Right renal cortex interstitium (tissue), 3 donors: ENCODE data around the gene TNFRSF1A. TPM values are rescaled to one million over a fixed set of nuclear protein-coding genes. Genes with fewer than 3 reads are reported as not detected.

Experiments
- DNase-seq, 3 donors: peaks; one replicate each; pipeline ENCODE4 v3.0.0-alpha.2; 2013; ENCODE audit warnings: low read depth in 3 of 3, low spot score in 2 of 3
- polyA plus RNA-seq, 3 donors: library from polyadenylated mRNA; unstranded; fragments of 120-200 nt; gene quantifications; one replicate each; pipeline ENCODE4 v1.2.1, GENCODE V29; 2013; ENCODE audit not compliant: insufficient read length in 3 of 3

The TNFRSF1A gene
- polyA plus RNA-seq, 3 donors: 86.6 to 103 (median 101) TPM

- no peak for DNase-seq
Measured at GRCh38 chr12:6374786-6375160, 32.9 kb upstream of the TNFRSF1A start.

GRCh38 chr12:6374028-6374785 is 32.3 kb upstream of the TNFRSF1A start:
- DNase-seq: no peak

- DNase-seq: no peak
Measured at GRCh38 chr12:6373022-6373787, 31.3 kb upstream of the TNFRSF1A start.

GRCh38 chr12:6372403-6373003 is 30.6 kb upstream of the TNFRSF1A start:
- DNase-seq: no peak

GRCh38 chr12:6370994-6371754 is 29.3 kb upstream of the TNFRSF1A start:
- DNase-seq: no peak

- DNase-seq: no peak
Measured at GRCh38 chr12:6370576-6370935, 28.7 kb upstream of the TNFRSF1A start.

GRCh38 chr12:6369916-6370575 is 28.2 kb upstream of the TNFRSF1A start:
- DNase-seq: no peak

GRCh38 chr12:6368906-6369525 is 27.1 kb upstream of the TNFRSF1A start:
- no peak for DNase-seq

- no peak for DNase-seq
Measured at GRCh38 chr12:6367969-6368892, 26.4 kb upstream of the TNFRSF1A start.

- no peak for DNase-seq
Measured at GRCh38 chr12:6367065-6367968, 25.4 kb upstream of the TNFRSF1A start.

GRCh38 chr12:6364044-6364374 is 22.1 kb upstream of the TNFRSF1A start:
- no peak for DNase-seq

GRCh38 chr12:6363330-6364043 is 21.6 kb upstream of the TNFRSF1A start:
- no peak for DNase-seq

GRCh38 chr12:6363010-6363329 is 21.1 kb upstream of the TNFRSF1A start:
- no peak for DNase-seq

- DNase-seq: no peak
Measured at GRCh38 chr12:6362403-6362802, 20.5 kb upstream of the TNFRSF1A start.

GRCh38 chr12:6361834-6362233 is 20.0 kb upstream of the TNFRSF1A start:
- DNase-seq: no peak

- no peak for DNase-seq
Measured at GRCh38 chr12:6360578-6361490, 19.0 kb upstream of the TNFRSF1A start.
